GM23248 (cell line): ENCODE measurements around the gene YPEL2. TPM values are rescaled to one million over a fixed set of nuclear protein-coding genes. Genes with fewer than 3 reads are reported as not detected.

Source experiments
- DNase-seq: peaks from one replicate; pipeline ENCODE4 v3.0.0-alpha.2; 2015
- H2AFZ ChIP-seq: fragments of 200-600 bp; sonication (generic); 2 replicates; pipeline ENCODE4 v1.6.1; 2016; ENCODE audit warnings: antibody characterized with exemption
- H3F3A ChIP-seq: fragments of 200-600 bp; sonication (generic); 2 replicates; pipeline ENCODE4 v1.6.1; 2016; ENCODE audit warnings: mild to moderate bottlenecking, antibody characterized with exemption, mixed run types; ENCODE audit not compliant: insufficient read depth
- H3K27ac ChIP-seq: fragments of 200-600 bp; sonication (generic); 2 replicates; pipeline ENCODE4 v1.5.1; 2016; ENCODE audit warnings: mild to moderate bottlenecking
- H3K27me3 ChIP-seq: fragments of 200-600 bp; sonication (generic); replicated peaks from 2 replicates; pipeline ENCODE4 v1.6.1; 2016; ENCODE audit warnings: mild to moderate bottlenecking; ENCODE audit not compliant: insufficient read depth
- H3K36me3 ChIP-seq: fragments of 200-600 bp; sonication (generic); 2 replicates; pipeline ENCODE4 v1.6.1; 2016; ENCODE audit warnings: low read depth, mild to moderate bottlenecking
- H3K4me1 ChIP-seq: fragments of 200-600 bp; sonication (generic); 2 replicates; pipeline ENCODE4 v1.6.1; 2016; ENCODE audit warnings: mild to moderate bottlenecking; ENCODE audit not compliant: insufficient read depth
- H3K4me2 ChIP-seq: fragments of 200-600 bp; sonication (generic); one replicate; pipeline ENCODE4 v1.6.1; 2016; ENCODE audit warnings: mild to moderate bottlenecking; ENCODE audit not compliant: unreplicated experiment
- H3K4me3 ChIP-seq: fragments of 200-600 bp; sonication (generic); 2 replicates; pipeline ENCODE4 v1.5.1; 2016; ENCODE audit warnings: mild to moderate bottlenecking
- H3K79me2 ChIP-seq: fragments of 200-600 bp; sonication (generic); 2 replicates; pipeline ENCODE4 v1.6.1; 2016; ENCODE audit warnings: mild to moderate bottlenecking; ENCODE audit not compliant: insufficient read depth
- H3K9ac ChIP-seq: fragments of 200-600 bp; sonication (generic); 2 replicates; pipeline ENCODE4 v1.6.1; 2016; ENCODE audit warnings: mild to moderate bottlenecking
- H3K9me2 ChIP-seq: fragments of 200-600 bp; sonication (generic); 2 replicates; pipeline ENCODE4 v1.6.1; 2016; ENCODE audit warnings: mixed run types, mild to moderate bottlenecking, moderate library complexity; ENCODE audit not compliant: insufficient read depth
- H3K9me3 ChIP-seq: fragments of 200-600 bp; sonication (generic); one replicate; pipeline ENCODE4 v1.6.1; 2017; ENCODE audit warnings: low read depth
- H4K20me1 ChIP-seq: fragments of 200-600 bp; sonication (generic); 2 replicates; pipeline ENCODE4 v1.6.0; 2016; ENCODE audit not compliant: insufficient read depth
- EZH2 ChIP-seq: fragments of 200-600 bp; sonication (generic); IDR thresholded peaks from 2 replicates; pipeline ENCODE4 v1.6.1; 2018; ENCODE audit warnings: antibody characterized with exemption, mild to moderate bottlenecking; ENCODE audit not compliant: insufficient read depth, poor library complexity, severe bottlenecking
- EZH2phosphoT487 ChIP-seq: fragments of 200-600 bp; sonication (generic); IDR thresholded peaks from 2 replicates; pipeline ENCODE4 v1.6.1; 2018; ENCODE audit warnings: antibody characterized with exemption, moderate library complexity, mild to moderate bottlenecking, low read depth; ENCODE audit not compliant: insufficient read depth
- WGBS, 2 experiments: methylation state at CpG; one replicate each; pipeline ENCODE4 v1.1.6; 2015 to 2017; ENCODE audit warnings: low lambda C conversion rate in 2 of 2, low coverage in 1 of 2; ENCODE audit errors: missing lambda C conversion rate in 2 of 2; 5-methylcytosine and 5-hydroxymethylcytosine counted together
- in situ Hi-C: fragments of 300-500 bp; cut with MboI; formaldehyde crosslinking; loops from 2 replicates; pipeline ENCODE4 v1.15.0; 2020
- microRNA-seq: library from miRNA; unstranded; fragments of <30 nt; microRNA quantifications from one replicate; pipeline ENCODE4, GENCODE V29; 2016; ENCODE audit warnings: borderline number of aligned reads
- polyA plus RNA-seq: library from polyadenylated mRNA; unstranded; fragments of >200 nt; fragmentation: Nextera tagmentation; extraction: Ambion mirVana; gene quantifications from 2 replicates; pipeline ENCODE4 v1.2.1, GENCODE V29; 2016
- small RNA-seq: library from RNA; depleted of rRNA; stranded (forward); fragments of <200 nt; gene quantifications from one replicate; pipeline ENCODE3, GENCODE V24; 2014; ENCODE audit warnings: low read depth, low replicate concordance
- total RNA-seq: library from RNA; depleted of rRNA; stranded (reverse); fragments of >200 nt; shearing (Covaris generic); gene quantifications from 2 replicates; pipeline ENCODE4 v1.2.3, GENCODE V29; 2014; rRNA removed

YPEL2 gene
- total and polyA plus RNA-seq, 2 experiments from 2014 or later = 5.8 to 9.6 TPM

DNA sequence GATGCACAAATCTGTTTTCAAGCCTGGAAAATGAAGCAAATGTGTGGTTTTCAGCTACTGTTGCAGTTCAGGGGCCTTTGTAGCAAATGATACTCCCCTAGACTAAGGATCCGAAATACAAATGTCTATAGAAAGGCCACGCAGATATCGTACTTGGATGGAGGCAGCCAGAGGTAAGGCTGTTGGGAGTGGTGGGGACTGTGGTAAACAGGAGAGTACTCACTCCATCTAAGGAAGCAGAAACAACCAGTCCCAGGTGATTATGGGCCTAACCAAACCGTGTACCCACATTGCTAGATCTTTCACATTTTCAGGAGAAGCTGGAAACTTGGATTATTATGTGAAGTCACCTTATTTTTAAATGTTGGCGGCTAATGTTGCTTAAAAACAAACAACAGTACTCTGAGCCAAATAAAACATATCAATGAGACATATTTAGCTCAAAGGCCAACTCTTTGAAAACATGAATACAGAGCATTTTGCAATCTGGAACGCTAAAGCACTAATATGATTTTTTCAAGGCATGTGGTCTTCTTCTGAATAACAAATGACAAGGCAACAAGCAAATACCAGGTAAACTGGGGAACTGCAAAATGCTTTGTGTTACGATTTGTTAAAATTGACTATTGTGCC is 110.1 kb downstream of the YPEL2 start:
- Histone ChIP-seq H3K9me2 (no peaks in the 10 kb centered on the region), H3K9me3 (no peaks in the 10 kb centered on the region), H3F3A (0 out of 2 replicates have a peak, but pooled peaks cover 5% of the 10 kb centered on the region), H3K27ac (no peak overlapping the region), H2AFZ (peak overlapping the region; percentile 91), H4K20me1 (no peaks in the 10 kb centered on the region), H3K79me2 (no peaks in the 10 kb centered on the region), H3K4me1 (peaks cover 17% of the 10 kb centered on the region), H3K9ac (peak overlapping the region; percentile 49; the same call in 1 of the 2 replicates), H3K4me3 (no peak overlapping the region), H3K36me3 (no peaks in the 10 kb centered on the region), H3K27me3 (no peaks in the 10 kb centered on the region), H3K4me2 (no peak overlapping the region)
- DNase-seq = no peak
- TF ChIP-seq EZH2phosphoT487 = no peak
- TF ChIP-seq EZH2 = no peak
- WGBS, 2 experiments = 70 to 72% methylated on average over 7 of the region's 7 CpGs
- in situ Hi-C loops = no loop called here

DNA sequence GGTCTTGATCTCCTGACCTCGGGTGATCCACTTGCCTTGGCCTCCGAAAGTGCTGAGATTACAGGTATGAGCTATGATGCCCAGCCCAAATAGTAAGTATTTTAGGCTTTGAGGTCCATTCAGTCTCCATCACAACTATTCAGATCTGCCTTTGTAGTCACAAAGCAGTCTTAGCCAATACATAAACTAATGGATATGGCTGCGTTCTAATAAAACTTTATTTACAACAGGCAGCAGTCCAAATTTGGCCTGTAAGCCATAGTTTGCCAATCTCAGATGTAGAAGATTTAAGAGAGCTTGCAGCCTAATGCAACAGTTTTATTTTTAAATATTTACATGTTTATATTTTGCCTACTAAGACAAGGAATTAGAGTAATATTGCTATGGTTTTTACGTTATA is 111.7 kb downstream of the YPEL2 start:
- 86 to 87% methylated on average over 4 of the region's 4 CpGs for WGBS, 2 experiments

More for the DNA sequence above, 111.7 kb downstream of the YPEL2 start:
- no peaks in the 10 kb centered on the region for H3K9me3 ChIP-seq
- H3K4me1 ChIP-seq = peaks cover 17% of the 10 kb centered on the region
- H4K20me1 ChIP-seq = no peaks in the 10 kb centered on the region
- in situ Hi-C loops = no loop called here
- 0 out of 2 replicates have a peak, but pooled peaks cover 5% of the 10 kb centered on the region for H3F3A ChIP-seq
- no peaks in the 10 kb centered on the region for H3K9me2 ChIP-seq
- no peak overlapping the region for H3K4me3 ChIP-seq
- no peak overlapping the region for H3K4me2 ChIP-seq
- DNase-seq = no peak
- H3K36me3 ChIP-seq = no peaks in the 10 kb centered on the region
- no peaks in the 10 kb centered on the region for H3K27me3 ChIP-seq
- H2AFZ ChIP-seq = no peak overlapping the region
- no peak overlapping the region for H3K9ac ChIP-seq
- H3K79me2 ChIP-seq = no peaks in the 10 kb centered on the region
- TF ChIP-seq EZH2phosphoT487 (no peak), EZH2 (no peak)
- H3K27ac ChIP-seq = no peak overlapping the region

Small RNAs within 50 kb of the gene (microRNA-seq; reads per million reads assigned to microRNA genes)
- gene MIR4729 = not detected

Small RNAs within 50 kb of the gene (small RNA-seq; reads per million reads assigned to genes)
- not detected for gene MIR4729

Other genes starting within 250 kb of the YPEL2 start
- 23.7 and 25.2 TPM in 2 replicates for gene TRIM37, start 224.8 kb upstream of the YPEL2 start, total RNA-seq
- gene TRIM37, start 224.8 kb upstream of the YPEL2 start, polyA plus RNA-seq = 17.1 TPM in 2 replicates
- gene SKA2, start 176.5 kb upstream of the YPEL2 start, total RNA-seq = 24.8 and 44.4 TPM in 2 replicates
- gene SKA2, start 176.5 kb upstream of the YPEL2 start, polyA plus RNA-seq = 39.3 and 39.9 TPM in 2 replicates
- gene PRR11, start 175.9 kb upstream of the YPEL2 start, total RNA-seq = 5.9 and 6.4 TPM in 2 replicates
- gene PRR11, start 175.9 kb upstream of the YPEL2 start, polyA plus RNA-seq = 15.0 and 15.4 TPM in 2 replicates
- gene SMG8, start 121.6 kb upstream of the YPEL2 start, total RNA-seq = 19.7 and 21.1 TPM in 2 replicates
- gene SMG8, start 121.6 kb upstream of the YPEL2 start, polyA plus RNA-seq = 14.6 and 14.7 TPM in 2 replicates
- 2.3 and 3.7 TPM in 2 replicates for gene GDPD1, start 111.1 kb upstream of the YPEL2 start, total RNA-seq
- gene GDPD1, start 111.1 kb upstream of the YPEL2 start, polyA plus RNA-seq = 0.40 and 0.86 TPM in 2 replicates
- gene DHX40, start 234.0 kb downstream of the YPEL2 start, total RNA-seq = 68.5 and 76.1 TPM in 2 replicates
- gene DHX40, start 234.0 kb downstream of the YPEL2 start, polyA plus RNA-seq = 17.9 and 18.9 TPM in 2 replicates